ENCODE measurements around the gene DLX2. TPM values are rescaled to one million over a fixed set of nuclear protein-coding genes. Genes with fewer than 3 reads are reported as not detected.
A peak's percentile ranks its signal among the peaks of the same experiment; 100 is the strongest.

Gene DLX2
- total RNA-seq, 1 donor from 2014 or later = 0.67 TPM

DNA sequence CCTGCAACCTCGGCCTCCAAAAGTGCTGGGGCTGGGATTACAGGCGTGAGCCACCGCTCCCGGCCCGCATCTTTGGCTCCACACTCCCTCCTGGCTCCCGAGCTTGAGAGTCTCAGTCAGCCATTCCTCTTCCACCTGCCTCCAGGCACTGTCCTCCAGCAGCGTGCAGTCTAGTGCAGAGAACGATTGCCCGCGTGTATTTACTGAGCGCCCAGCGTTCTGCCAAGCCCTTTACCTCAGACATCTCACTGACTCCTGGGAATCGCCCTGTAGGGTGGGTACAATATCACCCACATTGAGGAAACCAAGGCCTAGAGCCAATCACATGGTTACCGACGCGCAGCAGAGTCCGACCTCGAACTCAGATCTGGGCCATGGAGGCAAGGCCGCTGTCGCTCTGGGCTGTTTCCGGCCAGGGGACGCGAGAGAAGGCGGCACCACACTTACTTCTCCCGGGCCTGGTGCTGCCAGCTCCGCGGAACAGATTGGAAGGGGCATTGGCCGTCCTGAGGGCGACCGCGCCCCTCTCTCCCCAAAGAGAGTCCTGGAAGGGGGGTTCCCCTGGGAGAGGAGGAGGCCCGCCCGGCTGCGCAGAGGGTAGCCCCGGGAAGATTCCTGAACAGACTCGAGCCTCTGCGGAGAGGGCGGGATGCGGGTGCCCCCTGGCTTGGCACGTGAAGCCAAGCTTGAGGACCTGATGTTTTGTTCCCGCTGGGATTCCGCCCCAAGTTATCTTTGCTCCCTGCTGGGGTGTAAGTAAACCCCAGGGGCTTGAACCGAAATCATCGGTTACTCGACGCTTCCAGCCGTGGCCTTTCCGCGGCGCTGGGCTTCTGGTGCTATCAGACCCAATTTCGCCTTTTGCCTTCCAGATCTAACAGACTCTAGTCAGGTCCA is 5.2 kb upstream of the DLX2 start:
- no peak for DNase-seq (ENCODE audit: low read depth)

DNA sequence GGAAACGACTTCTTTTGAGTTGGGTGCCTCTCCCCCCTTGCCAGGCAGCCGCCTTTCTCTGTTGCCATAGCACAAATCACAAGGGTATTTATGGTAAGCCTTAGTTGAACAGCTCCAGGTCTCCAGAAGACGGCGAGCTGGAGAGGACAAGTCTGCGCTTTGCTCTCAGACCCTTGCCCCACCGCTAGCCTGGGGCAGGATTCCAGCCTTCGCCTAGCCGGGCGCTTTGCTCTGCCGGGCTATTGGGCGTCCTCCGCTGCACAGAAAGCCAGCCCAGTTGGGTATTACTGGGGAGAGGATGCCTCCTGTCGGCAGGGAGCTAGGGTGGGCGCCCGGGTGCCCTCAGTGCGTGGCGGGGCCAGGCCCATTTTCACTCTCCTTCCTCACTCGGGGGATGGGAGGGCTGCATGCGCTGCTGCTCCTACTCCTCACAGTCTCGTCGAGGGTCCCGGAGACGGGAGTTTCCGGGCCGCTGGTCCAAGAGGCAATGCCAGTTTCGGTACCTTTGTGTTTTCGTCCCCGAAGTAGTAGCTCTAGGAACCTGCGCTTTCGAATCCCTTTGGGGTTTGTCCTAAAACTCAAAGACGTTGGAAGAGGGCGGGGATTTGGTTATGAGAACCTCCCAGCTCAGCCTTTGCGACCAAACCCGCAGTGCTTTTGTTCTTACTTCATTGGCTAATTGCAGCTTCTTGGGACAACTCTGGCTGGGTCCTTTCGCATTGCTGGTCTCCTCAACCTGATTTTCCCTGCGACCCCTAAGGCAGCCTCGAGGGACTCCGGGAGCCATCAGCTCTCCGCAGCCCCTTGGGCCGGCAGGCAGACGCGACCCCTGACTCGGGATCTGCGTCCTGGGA is 3.6 kb upstream of the DLX2 start:
- DNase-seq (ENCODE audit: low read depth) = peak; percentile 52

DNA sequence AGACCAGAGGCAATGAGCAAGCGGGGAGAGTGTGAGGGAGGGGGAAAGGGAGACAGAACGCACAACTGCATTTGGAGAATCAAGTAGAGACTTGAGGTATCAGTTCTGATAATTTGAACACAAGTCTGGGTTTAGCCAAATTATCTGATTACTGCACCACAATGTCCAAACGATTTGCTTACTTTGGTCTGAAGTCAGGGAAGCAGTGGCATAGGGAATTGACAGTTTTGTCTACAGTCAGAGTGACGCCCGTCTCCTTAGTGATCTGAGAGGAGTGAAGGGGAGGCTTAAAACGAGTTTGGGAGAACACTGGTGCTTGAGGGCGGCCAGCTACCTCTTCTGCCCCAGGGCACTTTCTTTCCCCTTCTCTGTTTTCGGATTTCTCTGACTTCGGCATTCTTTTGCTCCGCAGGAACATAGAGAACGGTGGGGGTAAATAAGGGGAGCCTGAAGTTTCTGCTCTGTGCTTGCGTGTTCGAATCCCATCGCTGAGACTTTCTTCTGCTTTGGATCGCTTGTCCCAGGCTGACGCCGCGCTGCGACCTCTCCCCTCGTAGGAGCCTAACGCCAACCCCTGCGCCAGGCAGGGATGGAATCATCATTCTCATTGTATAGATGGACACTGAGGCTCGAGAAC is 2.9 kb upstream of the DLX2 start:
- no peak for DNase-seq (ENCODE audit: low read depth)

DNA sequence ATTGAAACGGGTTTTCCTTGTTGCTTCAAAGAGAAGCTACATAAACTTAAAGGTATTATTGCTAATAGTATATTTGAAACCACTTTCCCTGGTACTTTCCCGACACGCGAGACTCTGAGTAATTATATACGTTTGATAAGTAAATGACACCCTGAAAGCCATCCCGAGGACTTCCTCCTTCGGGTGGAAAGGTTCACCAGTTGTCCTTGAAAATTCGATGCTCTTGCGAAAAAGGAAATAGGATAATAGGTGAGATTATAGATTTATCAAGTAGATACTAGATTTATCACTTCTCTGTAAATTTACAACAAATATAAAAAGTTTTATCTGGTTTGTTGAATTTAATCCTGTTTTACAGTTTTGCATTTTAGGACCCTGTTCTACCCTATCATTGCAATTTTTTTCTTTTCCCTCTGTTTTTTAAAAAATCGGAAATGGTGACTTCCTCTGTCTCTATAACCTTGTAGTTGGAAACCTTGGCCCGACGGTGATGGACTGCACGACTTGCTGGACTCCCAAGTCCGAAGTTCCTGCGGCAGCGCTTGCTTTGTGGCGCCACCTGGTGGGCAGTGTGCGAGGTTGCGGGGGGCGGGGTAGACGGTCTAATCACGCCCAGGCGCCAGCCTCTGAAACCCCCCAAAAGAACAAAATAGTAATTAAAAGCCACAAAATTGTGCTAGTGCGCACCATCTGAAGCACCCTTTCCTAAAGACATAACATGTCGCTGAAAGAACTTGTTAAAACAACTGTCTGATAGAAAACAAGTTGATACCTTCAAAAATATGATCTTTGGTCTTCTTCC is 972 bp upstream of the DLX2 start:
- DNase-seq (ENCODE audit: low read depth) = peak; percentile 92

DNA sequence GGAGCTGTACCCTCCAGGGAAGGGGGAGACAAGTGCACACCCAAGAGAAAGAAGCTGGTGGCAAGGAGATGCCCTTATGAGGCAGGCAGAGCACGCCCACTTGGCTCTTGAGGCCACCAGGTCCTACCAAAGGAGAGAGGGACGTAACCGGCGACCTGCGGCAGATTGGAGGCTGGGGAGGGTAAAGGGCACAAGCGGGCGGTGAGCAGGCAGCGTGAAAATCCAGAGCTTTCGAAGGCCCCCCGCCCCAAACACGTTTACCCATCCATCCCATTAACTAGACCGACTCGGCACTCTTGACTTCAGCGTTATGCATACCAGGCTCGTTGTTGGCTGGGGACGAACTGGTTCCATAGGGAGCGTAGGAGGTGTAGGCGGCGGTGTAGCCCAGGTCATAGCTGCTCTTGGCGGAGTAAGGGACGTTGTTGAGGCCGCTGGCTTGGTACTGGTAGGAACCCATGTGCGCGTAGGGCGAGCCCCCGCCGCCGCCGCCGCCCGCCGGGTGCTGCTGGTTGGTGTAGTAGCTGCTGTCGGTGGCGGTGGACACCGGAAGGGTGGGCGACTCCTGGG is 794 bp downstream of the DLX2 start:
- DNase-seq (ENCODE audit: low read depth) = no peak

DNA sequence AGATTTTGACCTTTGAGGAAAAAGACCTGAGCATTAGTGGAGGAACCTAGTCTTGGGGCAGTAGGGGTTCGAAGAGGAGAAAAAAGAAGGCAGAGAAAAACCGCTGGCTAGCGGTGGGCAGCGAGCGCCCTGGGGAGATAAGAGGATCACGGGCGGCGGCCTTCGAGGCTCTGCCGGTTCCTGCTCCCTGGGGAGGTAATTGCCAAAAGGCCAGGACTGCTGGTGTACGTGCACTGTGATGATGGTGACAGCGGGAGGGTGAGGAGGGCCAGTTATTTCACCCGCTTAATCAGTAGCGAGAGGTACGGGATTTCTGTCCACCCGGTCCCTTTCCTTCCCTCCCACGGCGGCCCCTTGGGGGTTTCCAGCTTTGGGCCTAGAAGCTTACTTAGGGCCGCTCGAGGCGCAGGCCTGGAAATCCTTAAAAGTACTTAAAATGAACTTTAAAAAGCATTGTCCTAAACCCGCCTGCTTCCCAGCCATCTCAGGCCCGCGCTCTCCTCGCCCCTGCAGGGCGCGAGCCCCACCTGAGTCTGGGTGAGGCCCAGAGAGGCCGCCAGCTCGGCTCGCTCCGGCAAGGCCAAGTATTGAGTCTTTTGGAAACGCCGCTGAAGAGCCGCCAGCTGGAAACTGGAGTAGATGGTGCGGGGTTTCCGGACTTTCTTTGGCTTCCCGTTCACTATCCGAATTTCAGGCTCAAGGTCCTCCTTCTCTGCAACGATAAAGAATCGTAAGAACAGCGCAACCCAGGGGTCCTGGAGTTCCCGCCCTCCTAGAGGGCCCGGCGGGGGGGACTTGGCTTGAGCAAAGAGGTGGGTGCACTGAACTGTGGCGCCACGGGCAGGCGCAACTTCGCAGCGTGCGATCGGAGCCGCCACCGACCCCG is 1.5 kb downstream of the DLX2 start:
- DNase-seq (ENCODE audit: low read depth) = no peak

DNA sequence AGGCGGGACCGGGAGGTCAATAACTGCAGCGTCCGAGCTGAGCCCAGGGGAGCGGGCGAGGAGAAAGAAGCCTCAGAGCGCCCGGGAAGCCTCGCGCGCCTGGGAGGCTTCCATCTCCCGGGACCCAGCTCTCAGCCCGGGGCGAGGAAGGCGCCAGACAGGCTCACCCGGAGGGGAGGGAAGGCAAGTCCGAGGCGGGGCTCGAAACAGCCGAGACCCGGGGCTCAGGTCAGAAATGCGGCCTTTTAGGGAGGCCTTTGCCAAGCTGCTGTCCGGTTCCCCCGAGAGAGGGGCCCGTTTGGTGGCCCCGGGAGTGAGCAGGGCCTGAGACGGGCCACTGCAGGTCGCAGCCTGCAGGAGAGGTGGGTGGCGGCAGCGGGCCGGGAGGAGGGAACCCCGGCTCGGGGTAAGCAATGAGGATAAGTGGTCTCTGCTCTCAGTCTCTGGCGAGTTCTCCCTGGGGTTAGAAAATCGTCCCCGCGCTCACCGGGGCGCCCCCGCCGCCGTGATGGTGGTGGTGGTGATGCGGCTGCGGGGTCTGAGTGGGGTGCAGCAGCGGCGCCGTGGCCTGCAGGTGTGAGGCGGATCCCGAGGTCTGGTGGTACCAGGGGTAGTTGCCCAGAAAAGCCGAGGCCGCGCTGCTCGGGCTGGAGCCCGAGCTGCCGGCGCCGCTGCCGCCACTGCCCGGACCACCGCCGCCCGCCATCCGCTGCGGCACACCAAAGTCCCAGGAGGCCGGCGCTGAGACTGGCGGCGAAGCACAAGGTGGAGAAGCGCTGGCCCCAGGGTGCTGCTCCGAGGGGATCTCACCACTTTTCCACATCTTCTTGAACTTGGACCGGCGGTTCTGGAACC is 2.4 kb downstream of the DLX2 start:
- no peak for DNase-seq (ENCODE audit: low read depth)

DNA sequence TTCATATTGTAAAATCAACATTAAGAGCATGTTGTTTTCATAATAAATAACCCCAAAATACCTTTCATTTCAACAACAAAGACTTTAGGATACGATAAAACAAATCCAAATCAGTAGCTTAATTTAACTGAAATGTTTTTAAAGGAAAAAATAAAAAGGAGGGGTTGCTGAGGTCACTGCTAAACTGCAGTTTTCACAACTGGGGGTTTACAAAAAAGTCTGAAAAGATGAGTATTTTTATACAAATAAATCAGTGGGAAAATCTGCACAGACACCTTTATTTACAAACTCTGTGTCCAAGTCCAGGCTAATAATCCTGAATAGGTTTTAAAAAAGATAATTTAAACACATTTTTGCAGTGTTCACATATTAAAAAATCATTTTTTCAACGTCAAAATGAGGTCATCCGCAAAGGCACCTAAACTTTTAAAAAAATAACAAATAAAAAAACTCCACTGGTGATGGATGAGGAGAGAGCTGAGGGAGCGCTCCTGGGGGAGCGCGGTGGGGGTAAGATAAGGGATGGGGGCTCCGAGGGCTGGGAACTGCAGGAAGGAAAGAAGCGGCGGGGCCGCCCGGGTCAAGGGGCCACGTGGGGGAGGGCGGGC is 3.1 kb downstream of the DLX2 start:
- DNase-seq (ENCODE audit: low read depth) = no peak

DNA sequence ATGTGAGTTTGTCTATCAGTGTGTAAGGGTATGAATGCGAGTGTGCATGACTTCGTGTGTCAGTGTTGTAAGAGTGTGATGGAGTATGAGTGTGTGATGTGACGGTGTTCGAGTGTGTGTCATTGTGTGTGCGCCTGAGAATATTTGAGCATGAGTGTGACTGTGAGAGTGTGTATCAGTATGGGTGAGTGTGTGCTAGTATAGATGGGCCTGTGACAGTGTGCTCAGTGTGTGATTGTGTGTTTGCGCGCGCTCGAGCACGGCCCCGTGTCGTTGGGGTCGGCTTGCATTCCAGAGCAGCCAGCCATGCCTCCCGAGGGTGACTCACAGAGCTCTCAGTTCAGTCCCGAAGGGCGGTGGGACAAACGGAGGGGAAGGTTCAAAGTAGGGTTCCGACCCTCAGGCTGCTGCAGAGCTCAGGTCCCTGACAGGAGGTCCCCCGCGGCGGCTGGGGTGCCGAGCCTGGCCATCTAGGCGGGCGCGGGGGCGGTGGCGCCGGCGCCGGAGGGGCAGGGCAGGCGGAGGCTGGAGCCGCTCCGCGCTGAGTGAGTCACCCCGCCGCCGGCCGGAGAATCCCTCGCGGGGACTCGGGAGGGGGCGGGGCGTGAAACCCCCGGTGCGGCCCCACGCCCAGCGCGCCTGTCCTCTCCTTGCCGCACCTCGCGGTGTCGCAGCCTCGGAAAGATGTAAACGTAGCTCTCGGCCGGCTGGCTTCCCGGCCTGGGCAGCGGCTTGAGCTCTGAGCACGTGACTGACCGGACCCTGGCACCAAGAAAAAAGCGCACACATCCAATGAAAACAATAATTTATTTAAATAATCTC is 3.8 kb downstream of the DLX2 start:
- peak; percentile 84 for DNase-seq (ENCODE audit: low read depth)

DNA sequence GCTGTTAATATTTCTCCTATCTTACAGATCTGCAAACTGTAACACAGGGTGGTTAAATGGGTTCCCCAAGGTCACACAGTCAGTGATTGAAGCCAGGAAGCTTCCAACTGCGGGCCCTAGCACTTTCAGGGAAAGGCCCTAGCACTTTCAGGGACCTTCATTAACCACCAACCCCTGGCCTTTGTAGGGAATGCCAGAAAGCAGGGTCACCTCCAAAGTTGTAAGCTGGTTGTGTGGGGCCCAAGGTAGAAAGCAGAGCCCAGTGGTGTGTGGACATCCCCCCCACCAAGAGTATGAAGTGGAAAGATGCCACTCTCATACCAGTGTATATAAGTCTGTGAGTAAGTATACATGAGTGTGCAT is 4.4 kb downstream of the DLX2 start:
- no peak for DNase-seq (ENCODE audit: low read depth)

DNA sequence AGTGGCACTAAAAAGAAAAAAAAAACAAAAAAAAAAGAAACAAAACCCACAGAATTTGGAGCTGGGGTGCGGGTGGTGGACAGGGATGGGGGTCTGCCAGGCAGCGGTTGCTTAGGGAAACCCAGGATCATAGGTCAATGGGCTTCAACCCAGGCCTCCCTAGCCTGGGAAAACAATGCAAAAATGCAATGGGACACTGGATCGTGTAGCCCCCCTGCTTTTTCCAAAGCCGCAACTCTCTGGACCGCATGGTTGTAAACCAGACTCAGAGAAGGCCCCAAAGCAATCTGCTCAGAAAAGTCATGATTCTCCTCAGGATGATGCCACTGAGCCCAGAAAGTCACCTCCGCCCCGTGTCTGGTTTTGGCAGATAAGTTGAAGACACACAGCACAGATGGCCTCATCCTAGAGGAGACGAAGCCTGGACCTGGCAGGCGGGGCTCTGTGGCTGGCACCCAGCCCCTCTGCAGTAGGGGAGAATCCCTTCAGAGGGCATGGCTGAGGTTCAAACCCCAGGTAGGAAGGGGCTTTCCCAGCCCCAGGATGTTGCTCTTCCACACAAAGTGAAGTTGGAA is 5.1 kb downstream of the DLX2 start:
- DNase-seq (ENCODE audit: low read depth) = no peak

DNA sequence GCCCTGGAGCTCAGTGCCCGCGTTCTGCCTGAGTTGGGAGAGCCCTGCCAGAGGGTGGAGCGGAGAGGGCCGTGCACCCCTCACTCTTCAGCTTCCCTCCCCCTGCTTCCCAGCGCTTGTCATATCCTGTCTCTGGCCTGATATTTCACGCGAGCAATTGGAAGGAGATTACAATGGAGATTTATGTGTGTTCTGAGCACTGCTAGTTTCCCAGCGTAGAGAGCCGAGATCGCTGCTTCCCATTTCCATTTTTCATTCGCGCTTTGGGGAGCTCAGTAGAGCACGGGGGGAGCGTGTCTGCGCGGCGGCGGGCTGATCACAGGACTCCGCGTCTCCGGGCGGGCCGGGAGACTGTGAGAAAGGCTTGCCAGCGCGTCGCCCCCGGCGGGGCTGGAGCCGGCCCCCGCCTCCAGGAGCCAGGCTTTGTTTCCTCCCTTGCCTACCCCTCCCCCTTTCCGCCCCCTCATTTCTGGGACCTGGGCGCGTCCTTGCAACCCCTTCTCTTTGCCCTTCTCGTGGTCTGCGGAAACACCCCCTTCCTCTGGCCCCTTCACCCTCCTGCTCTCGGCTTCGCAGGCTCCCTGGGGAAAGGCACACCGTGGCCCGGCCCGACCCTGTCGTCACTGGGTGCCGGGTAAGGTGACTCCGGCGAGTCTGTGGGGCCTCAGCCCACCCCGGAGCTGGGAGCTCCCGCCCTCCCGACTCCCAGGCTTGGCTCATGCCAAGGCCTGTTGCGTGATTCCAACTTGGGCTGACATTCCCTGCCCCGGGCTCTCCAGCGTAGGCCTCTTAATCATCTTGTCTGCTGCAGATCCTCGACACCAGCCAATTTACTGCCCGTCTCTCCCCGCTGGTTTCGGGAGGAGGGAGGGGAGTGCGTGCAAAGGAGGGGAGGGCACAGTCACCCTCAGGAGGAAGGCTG is 5.8 kb downstream of the DLX2 start:
- peak; percentile 64 for DNase-seq (ENCODE audit: low read depth)

DNA sequence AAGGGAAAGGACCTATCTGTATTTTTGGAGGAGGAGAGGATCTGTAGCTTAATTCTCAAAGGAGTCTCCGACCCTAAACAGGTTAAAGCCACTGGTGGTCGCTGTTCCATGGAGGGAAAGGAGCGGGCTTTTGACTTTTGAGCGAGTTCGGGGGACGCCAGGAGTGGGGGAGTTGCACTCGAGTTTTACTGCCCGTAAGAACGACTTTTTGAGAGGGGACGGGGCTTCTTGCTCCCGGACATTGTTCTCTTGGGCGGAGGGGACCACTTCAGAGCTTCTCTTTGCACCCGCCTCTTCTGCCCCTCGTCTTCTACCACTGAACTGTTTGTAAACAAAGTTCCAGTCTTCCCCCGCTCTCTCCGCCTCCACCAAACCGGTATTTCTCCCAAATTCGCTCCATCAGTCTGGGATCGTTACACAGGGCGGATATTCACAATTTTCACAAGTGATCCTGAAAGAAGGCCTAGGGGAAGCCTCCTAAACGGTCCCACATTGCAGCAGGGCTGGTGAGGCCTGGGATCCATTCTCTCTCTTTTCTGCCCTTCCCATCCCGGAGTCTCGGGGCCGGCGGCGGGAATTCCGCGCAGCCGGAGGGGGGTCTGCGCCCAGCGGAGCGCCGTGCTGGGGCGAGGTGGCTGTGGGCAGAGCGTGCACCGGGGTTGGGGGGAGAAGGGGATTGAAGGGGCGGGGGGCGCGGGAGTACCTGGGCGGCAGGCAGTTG is 6.6 kb downstream of the DLX2 start:
- no peak for DNase-seq (ENCODE audit: low read depth)

DNA sequence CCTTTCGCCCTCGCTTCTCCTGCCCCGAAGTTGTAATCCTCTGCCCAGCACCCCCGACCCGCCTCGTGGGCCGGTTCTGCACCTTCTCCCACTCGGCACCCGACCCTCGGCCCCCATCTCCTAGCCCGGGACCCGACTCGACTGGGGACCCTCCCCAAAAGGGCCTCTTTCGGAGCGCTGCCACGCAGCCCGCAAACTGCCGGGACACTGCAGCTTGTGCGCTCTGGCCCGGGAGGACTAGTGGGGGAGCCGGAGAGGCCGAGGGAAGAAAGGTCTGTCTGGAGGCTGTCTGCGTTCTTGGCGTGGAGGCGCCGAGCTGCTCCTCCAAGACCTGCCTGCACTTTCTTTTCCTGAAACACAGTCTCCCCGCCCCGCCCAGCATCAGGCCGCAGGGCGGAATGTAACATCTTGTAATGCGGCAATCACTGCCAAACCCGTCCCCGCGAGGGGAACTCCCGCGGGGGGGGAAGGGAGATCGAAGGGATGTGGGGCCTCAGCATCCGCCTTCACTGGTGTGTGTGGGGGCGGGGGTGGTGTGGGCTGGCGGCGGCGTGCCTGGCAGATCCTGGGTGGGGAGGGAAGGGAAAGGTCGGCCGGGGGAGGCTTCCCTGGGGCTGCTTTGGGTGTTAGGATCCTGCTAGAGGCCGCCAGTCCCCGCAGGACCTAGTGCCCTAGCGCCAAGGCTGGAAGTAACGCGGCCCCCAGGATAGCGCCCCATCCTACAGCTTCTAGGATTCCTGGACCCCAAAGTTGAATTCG is 7.4 kb downstream of the DLX2 start:
- DNase-seq (ENCODE audit: low read depth) = peak; percentile 79
